GM10266 (cell line): ENCODE measurements around the gene TAGLN.

ENCODE experiments used
- DNase-seq: peaks from one replicate; pipeline ENCODE4 v3.0.0; 2012; ENCODE audit errors: extremely low spot score
- TF ChIP-seq, protein P1 (sequence below): IDR thresholded peaks from 2 replicates; pipeline ENCODE4 v1.5.1; 2012; ENCODE audit warnings: mild to moderate bottlenecking, low read depth; ENCODE audit not compliant: control insufficient read depth, insufficient read depth; ENCODE audit errors: missing control alignments

Gene TAGLN

DNA sequence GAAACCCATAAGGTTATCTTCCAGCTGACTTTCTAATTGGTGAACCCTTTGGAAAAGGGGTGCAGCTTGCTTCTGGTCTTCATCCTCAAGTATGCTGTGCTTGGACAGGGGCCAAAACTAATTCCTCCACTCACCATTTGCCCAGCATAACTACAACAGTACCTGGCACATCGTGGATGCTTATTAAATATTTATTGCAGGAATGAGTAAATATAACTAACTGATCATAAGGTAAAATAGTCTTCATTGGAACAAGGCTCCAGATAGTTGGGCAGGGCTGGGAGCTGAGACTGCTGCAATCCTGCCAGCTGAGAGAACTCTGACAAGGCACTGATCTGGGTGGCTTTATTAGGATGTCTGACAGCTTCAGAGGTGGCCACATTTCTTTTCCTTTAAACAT lies 23.0 kb upstream of the TAGLN start:
- no peak for DNase-seq
- TF ChIP-seq, protein P1, sequence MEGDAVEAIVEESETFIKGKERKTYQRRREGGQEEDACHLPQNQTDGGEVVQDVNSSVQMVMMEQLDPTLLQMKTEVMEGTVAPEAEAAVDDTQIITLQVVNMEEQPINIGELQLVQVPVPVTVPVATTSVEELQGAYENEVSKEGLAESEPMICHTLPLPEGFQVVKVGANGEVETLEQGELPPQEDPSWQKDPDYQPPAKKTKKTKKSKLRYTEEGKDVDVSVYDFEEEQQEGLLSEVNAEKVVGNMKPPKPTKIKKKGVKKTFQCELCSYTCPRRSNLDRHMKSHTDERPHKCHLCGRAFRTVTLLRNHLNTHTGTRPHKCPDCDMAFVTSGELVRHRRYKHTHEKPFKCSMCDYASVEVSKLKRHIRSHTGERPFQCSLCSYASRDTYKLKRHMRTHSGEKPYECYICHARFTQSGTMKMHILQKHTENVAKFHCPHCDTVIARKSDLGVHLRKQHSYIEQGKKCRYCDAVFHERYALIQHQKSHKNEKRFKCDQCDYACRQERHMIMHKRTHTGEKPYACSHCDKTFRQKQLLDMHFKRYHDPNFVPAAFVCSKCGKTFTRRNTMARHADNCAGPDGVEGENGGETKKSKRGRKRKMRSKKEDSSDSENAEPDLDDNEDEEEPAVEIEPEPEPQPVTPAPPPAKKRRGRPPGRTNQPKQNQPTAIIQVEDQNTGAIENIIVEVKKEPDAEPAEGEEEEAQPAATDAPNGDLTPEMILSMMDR = no peak

DNA sequence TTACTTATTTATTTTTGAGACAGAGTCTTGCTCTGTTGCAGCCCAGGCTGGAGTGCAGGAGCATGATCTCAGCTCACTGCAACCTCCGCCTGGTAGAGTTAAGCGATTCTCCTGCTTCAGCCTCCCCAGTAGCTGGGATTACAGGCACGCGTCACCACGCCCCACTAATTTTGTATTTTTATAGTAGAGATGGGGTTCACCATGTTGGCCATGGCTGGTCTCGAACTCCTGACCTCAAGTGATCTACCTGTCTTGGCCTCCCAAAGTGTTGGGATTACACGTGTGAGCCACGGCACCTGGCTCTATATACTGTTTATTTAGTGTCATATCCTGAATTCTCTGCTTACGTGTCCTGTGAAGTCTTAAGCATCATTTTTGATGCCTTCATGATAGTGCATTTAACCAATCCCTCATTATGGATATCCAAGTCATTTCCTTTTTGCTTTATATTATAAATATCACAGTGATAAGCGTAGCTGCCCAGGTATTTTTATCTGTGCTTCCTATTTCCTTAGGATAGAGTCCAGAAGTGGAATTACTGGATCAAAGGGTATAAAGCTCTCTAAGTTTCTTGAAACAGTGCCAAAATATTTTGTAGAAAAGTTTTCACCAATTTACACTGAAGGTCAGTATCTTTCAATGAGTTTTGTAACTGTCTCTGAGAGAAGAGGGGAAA lies 21.5 kb upstream of the TAGLN start:
- TF ChIP-seq, protein P1 = no peak
- DNase-seq = no peak

DNA sequence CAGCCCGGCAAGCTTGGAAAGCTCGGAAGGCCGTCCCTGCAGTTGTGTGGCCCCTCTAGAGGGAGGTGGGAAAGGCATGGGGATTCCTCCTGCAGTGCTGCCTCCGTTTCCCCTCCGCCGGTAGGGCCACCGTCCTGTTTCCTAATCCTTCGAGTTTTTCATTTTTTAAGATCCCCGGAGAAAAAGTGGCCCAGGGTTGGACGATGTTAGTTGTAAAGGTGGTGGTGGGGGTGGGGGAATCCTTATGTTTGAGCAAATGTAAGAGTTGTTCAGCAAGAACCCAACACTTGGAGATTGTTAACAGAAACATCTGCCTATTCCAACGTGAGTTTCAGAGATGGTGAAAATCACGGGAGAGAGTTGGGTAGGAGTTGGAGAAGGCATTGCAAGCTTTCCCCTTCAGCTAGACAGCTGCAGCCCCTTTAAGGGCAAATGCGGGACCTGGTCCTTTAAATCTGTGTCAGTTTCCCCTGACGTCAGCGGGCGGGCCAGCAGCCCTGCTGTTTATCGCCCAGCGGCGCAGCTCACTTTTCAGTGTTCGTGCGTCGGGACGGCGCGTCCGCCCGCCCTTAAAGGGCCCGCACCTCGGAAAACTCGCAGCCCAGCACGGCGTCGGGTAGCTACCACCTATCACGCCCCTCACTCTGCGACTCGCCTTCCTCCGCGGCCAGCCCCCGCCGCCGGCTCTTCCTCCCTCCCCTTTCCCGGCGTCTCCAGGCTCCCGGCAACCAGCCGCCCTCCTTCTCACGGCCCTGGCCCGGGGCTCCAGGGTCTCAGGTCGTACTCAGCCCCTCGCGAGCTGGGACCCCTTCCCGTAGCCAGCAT lies 20.7 kb upstream of the TAGLN start, which contains the start of gene SIDT2:
Gene SIDT2 (plus strand): TSS at position 534 of the 825 bp plus-strand sequence. CDS start 521 bp downstream, outside the sequence.
- DNase-seq = peak; percentile 88
- TF ChIP-seq, protein P1 = no peak

DNA sequence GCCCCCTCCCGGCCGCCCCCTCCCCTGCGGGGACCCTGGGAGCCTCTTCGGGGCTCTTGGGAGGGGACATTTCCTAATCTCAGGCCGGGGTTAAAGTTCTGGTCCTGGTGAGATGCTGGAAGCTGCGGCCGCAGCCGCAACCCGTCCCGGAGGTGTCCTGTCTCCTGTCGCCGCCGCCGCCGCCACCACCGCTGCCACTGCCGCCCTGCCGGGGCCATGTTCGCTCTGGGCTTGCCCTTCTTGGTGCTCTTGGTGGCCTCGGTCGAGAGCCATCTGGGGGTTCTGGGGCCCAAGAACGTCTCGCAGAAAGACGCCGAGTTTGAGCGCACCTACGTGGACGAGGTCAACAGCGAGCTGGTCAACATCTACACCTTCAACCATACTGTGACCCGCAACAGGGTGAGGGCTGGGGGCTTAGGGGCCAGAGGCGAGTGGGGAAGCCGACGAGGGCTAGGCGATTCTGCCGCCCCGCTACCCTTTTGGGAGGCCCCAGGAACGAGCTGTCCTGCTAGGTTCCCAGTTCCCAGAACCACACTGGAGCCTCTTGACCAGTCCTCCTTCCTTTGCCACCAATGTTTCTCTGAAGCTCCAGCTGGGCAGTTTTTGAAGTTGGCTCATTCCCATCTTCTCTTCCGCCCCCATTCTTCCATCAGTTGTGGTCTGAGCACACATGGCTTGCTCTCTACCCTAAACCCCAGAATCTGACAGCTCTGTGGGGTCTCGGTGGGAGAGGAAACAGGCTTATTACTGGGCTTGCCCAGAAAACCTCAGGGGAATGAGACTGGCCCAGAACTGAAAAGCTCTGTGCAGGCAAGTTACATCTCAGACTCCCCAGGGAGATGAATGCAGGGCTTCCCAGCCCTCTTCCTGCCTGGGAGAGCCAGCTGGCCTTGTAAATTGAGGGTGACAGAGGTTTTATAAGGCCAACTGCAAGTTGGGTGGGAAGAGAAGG lies 19.8 kb upstream of the TAGLN start:
- peak; percentile 48 for DNase-seq
- TF ChIP-seq, protein P1 = no peak

DNA sequence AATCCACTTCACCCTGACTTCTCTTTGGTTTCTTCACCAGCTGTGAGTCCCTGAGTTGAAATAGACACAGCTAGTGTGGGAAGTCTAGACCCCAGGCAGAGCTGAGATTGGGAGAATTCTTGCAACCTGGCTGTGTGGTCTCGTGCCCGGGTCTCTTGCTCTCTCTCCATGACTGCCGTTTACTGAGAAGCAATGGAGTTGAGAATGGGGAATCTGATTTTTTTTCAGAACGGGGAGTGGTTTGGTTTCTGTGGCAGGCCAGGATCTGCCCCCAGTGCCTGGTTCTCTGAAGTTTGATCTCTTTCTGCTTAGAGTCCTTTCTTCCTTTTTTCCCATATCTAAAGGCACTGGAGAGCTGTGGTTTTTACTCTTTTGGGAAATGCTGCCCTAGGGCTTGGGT lies 19.1 kb upstream of the TAGLN start:
- peak; percentile 37 for DNase-seq
- TF ChIP-seq, protein P1 = no peak

DNA sequence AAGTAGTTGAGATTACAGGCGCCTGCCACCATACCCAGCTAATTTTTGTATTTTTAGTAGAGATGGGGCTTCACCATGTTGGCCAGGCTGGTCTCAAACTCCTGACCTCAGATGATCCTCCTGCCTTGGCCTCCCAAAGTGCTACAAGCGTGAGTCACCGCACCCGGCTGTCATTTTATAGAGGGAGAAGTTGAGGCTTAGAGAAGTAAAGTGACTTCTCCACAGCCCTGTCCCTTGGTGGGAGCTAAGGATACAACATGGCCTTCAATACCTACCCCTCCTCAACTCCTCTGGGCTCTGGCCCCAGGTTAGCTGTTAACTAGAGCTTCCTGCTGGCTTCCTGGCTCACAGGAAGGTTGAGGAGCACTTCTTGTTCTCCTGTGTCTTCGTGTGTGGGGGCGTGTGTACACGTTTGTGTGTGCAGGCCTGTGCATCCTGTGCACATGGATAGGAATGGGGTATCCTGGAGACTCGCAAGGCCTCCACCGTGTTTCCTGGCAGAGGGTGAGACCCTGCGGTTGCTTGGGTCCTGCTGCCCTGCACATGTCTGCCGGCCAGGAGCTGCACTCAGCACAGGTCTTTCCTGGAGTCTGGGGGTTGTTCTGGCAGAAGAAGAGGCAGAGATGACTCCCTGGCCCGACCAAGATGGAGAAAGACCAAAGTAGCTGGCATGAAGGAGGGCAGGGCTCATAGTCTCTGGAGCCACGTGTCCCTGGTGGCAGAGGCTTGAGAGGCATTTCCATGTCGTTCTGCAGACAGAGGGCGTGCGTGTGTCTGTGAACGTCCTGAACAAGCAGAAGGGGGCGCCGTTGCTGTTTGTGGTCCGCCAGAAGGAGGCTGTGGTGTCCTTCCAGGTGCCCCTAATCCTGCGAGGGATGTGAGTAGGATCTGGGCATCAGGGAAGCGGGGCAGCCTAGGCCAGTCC lies 18.2 kb upstream of the TAGLN start:
- DNase-seq = peak; percentile 78
- TF ChIP-seq, protein P1 = peak; percentile 94
